HFFc6 (cell line): ENCODE measurements around the gene STIM1. TPM values are rescaled to one million over a fixed set of nuclear protein-coding genes. Genes with fewer than 3 reads are reported as not detected.
A peak's percentile ranks its signal among the peaks of the same experiment; 100 is the strongest.

ENCODE experiments used
- DNase-seq: peaks from one replicate; pipeline ENCODE4 v3.0.0-alpha.2; 2018
- H3K27ac Mint-ChIP-seq: 2 replicates; pipeline ENCODE4 v1.8.0; 2020; ENCODE audit warnings: mild to moderate bottlenecking, mixed read lengths
- H3K27me3 Mint-ChIP-seq: 2 replicates; pipeline ENCODE4 v1.8.0; 2021; ENCODE audit warnings: mild to moderate bottlenecking, moderate library complexity, mixed read lengths; ENCODE audit not compliant: insufficient read depth
- H3K36me3 Mint-ChIP-seq: 2 replicates; pipeline ENCODE4 v1.8.0; 2021; ENCODE audit warnings: low read depth, mixed read lengths
- H3K4me1 Mint-ChIP-seq: 2 replicates; pipeline ENCODE4 v1.8.0; 2020; ENCODE audit warnings: low read depth, mixed read lengths
- H3K4me3 Mint-ChIP-seq: 2 replicates; pipeline ENCODE4 v1.8.0; 2020; ENCODE audit warnings: mild to moderate bottlenecking, moderate library complexity, mixed read lengths
- H3K9me3 Mint-ChIP-seq: 2 replicates; pipeline ENCODE4 v1.8.0; 2020; ENCODE audit warnings: mild to moderate bottlenecking, mixed read lengths
- CTCF ChIP-seq: fragments of 200-600 bp; sonication (generic); IDR thresholded peaks from 2 replicates; pipeline ENCODE4 v1.5.0; 2021; ENCODE audit warnings: antibody characterized with exemption, mild to moderate bottlenecking
- total RNA-seq, 6 experiments: library from RNA; stranded (reverse); fragmentation: NEBNext Ultra II Directional; extraction: Animal tissue kit (Norgen Biotek cat#: 25700); gene quantifications; 2 replicates in 1 of 6; 3 replicates in 5 of 6; pipeline ENCODE4 v1.2.3, GENCODE V29; 2021

Gene STIM1
- total RNA-seq, 6 experiments from 2014 or later = 27.6 to 33.1 (median 30.7) TPM

- Mint-ChIP-seq H3K27ac (no peak overlapping the region), H3K9me3 (no peaks in the 10 kb centered on the region), H3K27me3 (no peaks in the 10 kb centered on the region; the same call in 1 of the 2 replicates), H3K4me1 (peaks cover 31% of the 10 kb centered on the region), H3K36me3 (no peaks in the 10 kb centered on the region), H3K4me3 (no peak overlapping the region)
- TF ChIP-seq CTCF = no peak
- no peak for DNase-seq
Observed at GRCh38 chr11:3876613-3877012, 21.1 kb downstream of the STIM1 start.

- Mint-ChIP-seq H3K9me3 (no peaks in the 10 kb centered on the region), H3K4me3 (no peak overlapping the region), H3K27me3 (no peaks in the 10 kb centered on the region; the same call in 1 of the 2 replicates), H3K4me1 (peaks cover 30% of the 10 kb centered on the region), H3K36me3 (no peaks in the 10 kb centered on the region), H3K27ac (no peak overlapping the region; the same call in 1 of the 2 replicates)
- no peak for TF ChIP-seq CTCF
- no peak for DNase-seq
Observed at GRCh38 chr11:3877364-3878257, 22.1 kb downstream of the STIM1 start.

GRCh38 chr11:3878258-3878584 lies 22.8 kb downstream of the STIM1 start:
- Mint-ChIP-seq H3K4me1 (peaks cover 30% of the 10 kb centered on the region), H3K4me3 (no peak overlapping the region)

GRCh38 chr11:3879216-3879966 lies 23.9 kb downstream of the STIM1 start:
- peaks cover 30% of the 10 kb centered on the region for H3K4me1 Mint-ChIP-seq
- no peak for TF ChIP-seq CTCF
- H3K36me3 Mint-ChIP-seq = no peaks in the 10 kb centered on the region
- no peaks in the 10 kb centered on the region for H3K27me3 Mint-ChIP-seq
- H3K4me3 Mint-ChIP-seq = no peak overlapping the region
- no peak for DNase-seq
- peak overlapping the region; percentile 13; the same call in 1 of the 2 replicates for H3K27ac Mint-ChIP-seq
- no peaks in the 10 kb centered on the region for H3K9me3 Mint-ChIP-seq

More at GRCh38 chr11:3878258-3878584, 22.8 kb downstream of the STIM1 start:
- no peaks in the 10 kb centered on the region for H3K9me3 Mint-ChIP-seq
- no peaks in the 10 kb centered on the region for H3K36me3 Mint-ChIP-seq
- DNase-seq = no peak
- H3K27ac Mint-ChIP-seq = no peak overlapping the region
- H3K27me3 Mint-ChIP-seq = no peaks in the 10 kb centered on the region
- TF ChIP-seq CTCF = no peak

GRCh38 chr11:3879967-3880542 lies 24.6 kb downstream of the STIM1 start:
- Mint-ChIP-seq H3K4me3 (no peak overlapping the region), H3K4me1 (peaks cover 30% of the 10 kb centered on the region)
- DNase-seq = no peak

More at GRCh38 chr11:3879967-3880542, 24.6 kb downstream of the STIM1 start:
- H3K27ac Mint-ChIP-seq = peak overlapping the region; percentile 65; the same call in 1 of the 2 replicates
- H3K27me3 Mint-ChIP-seq = no peaks in the 10 kb centered on the region
- no peaks in the 10 kb centered on the region for H3K9me3 Mint-ChIP-seq
- no peak for TF ChIP-seq CTCF
- no peaks in the 10 kb centered on the region for H3K36me3 Mint-ChIP-seq
